Stimulated activated CD8-positive, alpha-beta memory T cell treated with anti-CD3 and anti-CD28 coated beads, Interleukin-15, amount 100 ng/mL, for 48 hours (primary cell): Measurements from ENCODE around the gene PSEN1.

Experiments used
- DNase-seq, 2 donors: peaks; one replicate each; pipeline ENCODE4 v3.0.0-alpha.2; 2020; ENCODE audit warnings: low read depth in 2 of 2

Gene PSEN1

DNA sequence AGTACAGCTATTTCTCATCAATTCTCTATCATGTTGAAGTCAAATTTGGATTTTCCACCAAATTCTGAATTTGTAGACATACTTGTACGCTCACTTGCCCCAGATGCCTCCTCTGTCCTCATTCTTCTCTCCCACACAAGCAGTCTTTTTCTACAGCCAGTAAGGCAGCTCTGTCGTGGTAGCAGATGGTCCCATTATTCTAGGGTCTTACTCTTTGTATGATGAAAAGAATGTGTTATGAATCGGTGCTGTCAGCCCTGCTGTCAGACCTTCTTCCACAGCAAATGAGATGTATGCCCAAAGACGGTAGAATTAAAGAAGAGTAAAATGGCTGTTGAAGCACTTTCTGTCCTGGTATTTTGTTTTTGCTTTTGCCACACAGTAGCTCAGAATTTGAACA is 83.8 kb downstream of the PSEN1 start:
- DNase-seq, result no peak

DNA sequence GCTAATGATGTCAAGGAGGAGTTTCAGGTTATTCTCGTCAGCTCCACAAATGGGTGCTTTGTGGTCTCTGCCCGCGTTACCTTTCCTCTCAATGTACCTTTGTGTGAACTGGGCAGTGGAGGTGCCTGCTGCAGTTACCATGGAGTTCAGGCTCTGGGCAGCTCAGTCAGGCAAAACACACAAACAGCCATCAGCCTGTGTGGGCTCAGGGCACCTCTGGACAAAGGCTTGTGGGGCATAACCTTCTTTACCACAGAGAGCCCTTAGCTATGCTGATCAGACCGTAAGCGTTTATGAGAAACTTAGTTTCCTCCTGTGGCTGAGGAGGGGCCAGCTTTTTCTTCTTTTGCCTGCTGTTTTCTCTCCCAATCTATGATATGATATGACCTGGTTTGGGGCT is 84.3 kb downstream of the PSEN1 start:
- no peak for DNase-seq

DNA sequence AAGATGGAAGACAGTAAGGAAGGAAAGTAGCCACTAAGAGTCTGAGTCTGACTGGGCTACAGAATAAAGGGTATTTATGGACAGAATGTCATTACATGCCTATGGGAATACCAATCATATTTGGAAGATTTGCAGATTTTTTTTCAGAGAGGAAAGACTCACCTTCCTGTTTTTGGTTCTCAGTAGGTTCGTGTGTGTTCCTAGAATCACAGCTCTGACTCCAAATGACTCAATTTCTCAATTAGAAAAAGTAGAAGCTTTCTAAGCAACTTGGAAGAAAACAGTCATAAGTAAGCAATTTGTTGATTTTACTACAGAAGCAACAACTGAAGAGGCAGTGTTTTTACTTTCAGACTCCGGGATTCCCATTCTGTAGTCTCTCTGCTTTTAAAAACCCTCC is 85.6 kb downstream of the PSEN1 start:
- no peak for DNase-seq

DNA sequence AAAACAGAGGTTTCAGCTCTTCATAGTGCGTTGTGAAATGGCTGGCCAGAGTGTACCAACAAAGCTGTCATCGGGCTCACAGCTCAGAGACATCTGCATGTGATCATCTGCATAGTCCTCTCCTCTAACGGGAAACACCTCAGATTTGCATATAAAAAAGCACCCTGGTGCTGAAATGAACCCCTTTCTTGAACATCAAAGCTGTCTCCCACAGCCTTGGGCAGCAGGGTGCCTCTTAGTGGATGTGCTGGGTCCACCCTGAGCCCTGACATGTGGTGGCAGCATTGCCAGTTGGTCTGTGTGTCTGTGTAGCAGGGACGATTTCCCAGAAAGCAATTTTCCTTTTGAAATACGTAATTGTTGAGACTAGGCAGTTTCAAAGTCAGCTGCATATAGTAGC is 86.7 kb downstream of the PSEN1 start:
- no peak for DNase-seq

DNA sequence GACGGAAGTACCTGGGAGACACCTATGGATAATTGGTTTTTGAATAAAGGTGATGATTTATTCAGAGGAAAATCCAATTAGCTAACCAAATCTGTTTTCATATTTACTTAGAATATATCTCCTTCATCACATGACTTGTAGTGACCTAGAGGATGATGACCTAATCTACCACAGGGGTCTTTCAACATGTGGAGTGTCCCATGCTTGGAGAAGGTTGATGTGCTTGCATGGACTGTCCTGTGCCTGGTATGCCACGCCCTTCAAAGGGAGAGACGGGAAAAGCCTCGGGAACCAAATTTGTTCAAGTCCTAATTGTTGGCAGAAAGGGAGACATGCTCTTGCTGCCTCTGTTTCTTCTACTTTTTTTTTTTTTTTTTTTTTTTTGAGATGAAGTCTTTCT is 89.2 kb downstream of the PSEN1 start:
- no peak for DNase-seq

DNA sequence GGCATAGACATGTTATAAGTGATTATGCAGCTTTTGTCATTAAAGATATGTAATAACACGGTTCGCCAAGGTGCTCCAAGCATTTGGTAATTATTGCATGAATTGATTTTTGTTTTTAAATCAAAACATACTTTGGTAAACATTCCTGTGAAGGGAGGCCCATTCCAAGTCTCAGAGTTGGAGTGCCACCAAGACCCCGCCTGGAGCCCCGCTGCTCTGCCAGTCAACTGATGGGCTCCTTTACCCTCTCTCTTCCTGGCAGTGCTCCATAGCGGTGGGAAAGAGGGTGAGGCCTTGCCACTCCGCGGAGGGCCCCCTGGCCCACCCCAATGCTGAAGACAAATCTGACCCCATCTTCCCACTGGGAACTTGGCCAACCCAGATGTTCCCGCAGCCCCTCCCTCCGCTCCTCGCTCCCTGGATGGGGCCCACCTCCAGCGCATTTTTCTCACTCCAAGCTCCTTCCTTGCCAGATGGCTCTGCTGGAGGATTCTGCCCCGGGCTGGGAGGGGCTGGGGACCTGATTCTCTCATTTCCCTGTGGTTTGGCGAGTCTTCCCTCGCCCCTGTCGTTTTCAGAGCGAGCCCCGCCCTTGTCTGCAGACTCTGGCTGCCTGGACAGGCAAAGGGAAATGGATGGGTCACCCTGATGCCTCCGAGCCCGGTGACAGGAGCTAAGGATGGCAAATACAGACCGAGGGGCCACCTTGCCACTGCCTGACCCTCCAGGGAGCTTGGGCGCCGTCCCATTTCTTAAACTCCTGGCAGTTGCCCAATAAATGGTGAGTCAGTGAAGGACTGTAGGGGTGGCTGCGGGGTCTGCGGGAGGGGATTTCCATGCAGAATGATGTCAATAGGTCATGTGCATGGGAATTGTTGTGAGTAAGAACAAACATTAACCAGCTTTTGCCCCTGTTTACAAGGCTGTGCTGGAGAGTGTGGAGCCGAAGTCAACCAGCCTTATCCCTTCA is 91.8 kb downstream of the PSEN1 start:
- no peak for DNase-seq

DNA sequence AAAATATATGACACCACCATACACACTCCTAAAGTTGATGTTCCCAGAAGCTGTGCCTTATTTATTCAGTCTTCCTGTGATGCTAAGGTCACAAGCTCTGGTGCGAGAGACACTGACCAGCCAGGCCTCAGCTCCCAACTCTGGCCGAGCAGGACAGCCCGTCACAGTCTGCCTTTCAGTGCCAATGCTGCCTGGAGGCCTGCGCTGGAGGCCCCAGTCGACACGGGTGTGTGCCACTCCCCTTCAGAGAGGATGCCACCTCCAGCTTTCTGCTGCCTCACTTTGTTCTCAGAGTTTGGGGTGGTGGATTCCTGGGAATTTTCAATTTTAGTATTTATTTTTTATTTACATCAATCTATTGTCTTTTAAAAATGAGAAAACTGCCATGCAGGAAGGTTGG is 93.7 kb downstream of the PSEN1 start:
- no peak for DNase-seq

DNA sequence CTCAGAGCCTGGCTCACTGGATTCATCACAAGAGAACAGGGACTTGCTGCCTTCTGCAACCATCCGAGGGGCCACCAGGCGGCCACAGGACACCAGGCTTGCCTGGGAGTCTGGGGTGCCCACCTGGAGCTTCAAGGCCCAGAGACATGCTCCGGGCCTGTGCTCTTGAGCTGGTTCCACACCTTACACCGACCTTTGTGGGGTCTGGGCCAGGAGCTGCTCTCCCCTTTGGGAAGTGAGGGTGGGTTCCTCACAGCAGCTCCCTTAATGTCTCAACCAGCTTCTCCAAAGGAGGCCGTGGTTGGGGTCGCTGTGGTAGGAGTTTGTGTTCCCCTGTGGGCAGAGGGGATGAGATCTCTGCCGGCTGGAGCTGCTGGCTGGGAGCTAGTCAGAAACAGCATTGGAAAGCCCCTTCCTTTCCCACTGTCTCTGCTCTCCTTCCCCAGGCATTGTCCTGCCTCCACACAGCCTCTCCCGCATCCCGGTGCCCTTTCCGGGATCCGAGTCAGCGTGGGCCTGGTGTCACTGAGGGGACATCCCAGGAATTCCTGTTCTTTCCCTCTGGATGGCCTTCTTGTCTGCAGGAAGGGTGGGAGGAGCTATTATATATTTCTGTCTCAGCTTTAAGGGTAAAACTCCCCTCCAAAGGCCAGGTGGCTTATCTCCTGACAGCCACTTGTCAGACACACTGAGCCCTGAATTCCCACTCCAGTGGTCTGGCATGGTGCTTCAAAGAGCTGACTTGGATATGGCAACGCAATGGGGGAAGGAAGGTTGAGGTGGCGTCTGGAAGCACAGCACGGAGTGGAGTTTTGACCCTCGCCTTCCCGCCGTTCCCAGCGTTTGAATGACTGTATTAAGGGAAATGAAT is 95.9 kb downstream of the PSEN1 start:
- no peak for DNase-seq

DNA sequence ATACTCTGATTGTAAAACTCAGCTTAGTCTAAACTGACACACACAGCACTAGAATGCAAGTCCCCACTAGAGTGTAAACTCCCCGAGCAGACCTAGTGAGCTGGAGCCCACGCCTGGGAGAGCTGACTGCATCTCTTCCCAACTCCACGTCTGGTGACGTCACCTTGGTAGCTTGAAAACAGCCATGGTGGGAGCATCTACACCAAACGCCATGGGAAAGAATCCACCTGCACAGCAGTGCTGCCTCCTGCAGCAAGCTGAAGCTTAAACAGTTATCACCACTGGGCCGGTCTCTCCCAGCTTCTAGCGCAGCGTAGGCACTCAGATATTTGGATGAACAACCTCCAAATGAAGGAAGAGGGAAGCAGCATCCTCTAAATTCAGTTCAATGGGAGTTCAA is 96.7 kb downstream of the PSEN1 start:
- DNase-seq, result no peak

DNA sequence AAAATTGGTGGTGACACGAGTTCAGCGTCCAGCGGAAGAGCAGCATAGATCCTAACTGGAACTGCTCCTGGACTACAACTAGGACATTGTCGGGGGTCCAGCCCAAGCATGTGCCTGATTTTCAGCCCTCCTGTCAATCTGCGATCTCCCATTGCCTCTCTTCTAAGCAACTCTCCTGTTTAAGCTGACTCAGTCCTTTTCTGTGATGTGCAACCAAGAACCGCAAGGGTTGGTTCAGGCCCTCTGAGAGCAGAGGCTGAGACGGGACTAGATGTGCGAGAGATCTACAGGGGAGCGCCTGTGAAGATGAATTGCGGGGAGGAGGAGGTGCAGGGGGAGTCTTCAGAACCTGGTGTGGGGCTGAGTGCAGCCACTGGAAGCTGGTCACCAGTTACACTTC is 97.3 kb downstream of the PSEN1 start:
- no peak for DNase-seq

DNA sequence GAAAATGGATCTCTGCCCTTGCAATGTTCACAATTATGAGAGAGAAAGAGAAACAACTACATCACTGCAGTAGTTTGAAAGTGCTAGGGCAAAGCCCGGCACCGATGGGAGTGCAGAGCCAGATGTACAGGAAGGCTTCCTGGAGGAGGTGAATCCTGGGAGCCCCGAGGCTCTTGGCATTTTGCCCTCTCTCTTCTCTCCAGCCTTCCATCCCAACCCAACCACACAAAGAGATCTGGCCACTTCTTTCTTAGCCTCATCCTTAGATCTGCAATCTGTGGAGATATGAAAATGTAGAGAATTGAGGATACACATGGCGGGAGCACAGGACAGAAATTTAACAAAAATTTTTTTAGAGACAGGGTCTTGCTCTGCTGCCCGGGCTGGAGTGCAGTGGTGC is 97.7 kb downstream of the PSEN1 start:
- DNase-seq, result no peak

DNA sequence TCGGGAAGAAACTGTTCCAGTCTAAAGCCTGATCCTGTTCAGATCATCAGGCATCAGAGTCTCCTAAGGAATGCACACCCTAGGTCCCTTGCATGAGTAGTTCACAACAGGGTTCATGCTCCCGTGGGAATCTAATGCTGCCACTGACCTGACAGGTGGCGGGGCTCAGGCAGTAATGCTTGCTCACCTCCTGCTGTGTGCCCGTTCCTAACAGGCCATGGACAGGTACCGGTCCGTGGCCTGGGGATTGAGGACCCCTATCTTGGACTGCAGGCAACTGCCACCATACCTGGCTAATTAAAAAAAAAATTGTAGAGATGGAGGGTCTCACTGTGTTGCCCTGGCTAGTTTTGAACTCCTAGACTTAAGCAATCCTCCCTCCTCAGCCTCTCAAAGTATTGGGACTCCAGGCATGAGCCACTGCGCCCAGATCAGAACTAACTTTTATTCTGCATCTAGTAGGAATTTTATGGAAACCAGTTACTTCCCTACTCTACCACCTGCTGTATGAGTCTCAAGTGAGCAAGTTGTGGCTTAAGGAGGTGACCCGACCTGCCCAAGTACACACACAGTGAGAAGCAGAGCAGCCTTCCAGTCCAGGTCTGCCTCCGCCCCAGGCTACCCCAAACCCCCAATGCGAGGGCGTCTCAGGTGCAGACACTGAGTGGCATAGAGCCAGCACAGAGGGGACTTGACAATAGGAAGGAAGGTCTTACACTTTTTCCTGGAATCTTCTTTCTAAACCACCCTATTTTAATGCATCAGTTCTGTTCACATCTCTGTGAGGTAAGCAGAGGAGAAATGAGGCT is 98.5 kb downstream of the PSEN1 start:
- no peak for DNase-seq

DNA sequence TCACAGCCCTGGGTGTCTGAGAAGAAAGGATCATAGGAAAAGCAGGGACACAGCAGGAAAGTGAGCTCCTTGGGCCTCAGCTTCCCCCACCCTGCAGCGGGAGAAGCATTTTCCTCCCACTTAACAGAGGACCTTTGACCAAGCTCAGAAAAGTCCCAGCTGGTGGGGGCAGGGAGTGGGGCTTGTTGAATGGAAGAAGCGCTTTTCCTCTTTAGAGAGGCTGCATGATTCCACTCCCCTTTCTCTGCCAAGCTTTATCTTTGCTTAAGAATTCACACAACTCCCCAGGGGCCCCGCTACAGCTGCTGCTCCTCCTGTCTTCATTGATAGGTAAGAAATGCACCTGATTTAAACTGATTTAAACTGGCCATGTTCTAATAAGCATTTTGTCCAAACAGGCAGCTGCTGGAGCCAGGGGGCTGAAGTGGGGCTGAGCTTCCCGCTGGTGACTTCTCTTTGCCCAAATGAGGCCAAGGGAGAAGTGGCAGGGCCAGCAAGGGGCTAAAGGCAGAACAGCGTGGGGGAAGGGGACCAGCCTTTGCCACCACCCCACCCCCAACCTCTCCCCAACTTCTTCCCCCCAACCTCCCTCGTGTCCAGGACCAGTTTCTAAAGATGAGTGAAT is 99.3 kb downstream of the PSEN1 start:
- no peak for DNase-seq

DNA sequence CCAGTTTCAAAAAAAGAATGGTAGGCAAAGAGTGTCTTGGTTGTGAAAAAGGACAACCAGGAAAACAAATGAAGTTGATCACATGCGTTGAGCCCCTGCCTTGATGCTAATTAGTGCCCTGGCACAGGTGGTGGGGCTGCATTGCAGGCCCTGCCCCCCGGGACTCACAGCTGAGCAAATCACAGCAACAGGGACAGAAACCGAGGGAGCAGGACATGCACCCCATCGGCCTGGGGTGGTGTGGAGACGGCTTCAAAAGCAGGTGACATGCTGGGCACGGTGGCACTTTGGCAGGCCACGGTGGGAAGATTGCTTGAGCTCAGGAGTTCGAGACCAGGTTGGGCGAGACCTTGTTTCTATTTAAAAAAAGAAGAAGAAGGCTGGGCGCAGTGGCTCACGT is 99.8 kb downstream of the PSEN1 start:
- no peak for DNase-seq

DNA sequence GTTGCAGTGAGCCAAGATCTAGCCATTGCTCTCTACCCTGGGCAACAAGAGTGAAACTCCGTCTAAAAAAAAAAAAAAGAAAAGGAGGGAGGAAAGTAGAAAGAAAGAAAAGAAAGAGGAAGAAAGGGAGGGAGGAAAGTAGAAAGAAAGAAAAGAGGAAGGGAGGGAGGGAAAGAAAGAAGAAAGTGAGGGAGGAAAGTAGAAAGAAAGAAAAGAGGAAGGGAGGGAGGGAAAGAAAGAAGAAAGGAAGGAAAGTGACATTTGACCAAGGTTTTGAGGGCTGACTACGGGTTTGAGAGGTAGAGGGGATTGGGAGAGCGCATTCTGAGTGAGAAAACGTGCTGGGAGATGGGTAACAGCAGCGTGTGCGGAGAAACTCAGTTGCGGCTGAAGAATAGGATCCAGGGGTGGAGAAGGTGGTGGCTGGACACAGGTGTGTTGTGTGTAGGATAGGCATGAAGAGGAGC is 100.5 kb downstream of the PSEN1 start:
- no peak for DNase-seq

DNA sequence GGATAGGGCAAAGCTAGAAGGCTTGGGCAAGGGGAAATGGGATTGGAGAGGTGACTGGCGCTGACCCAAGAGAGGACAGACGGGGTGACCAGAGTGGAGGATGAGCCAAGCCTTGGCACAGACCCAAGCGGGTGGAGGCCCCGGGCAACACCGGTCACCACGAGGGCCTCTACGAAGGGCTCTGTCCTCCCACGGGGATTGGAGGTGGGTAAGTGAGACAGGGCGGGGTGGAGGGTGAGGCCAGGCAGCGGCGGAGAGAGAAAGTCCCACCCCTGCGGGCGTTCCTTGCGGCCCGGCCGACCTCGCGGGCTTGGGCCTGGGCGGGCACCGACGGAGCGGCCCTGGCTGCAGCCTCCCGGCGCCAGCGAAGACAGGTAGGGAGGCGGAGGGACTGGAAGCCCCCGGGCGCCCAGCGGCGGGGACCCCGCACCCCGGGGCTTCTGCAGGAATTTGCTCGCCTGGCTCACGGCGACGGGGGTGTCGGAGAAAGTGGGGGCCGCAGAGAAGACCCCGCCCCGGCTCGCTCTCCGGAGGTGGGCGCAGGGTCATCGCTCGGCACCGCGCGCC is 101.0 kb downstream of the PSEN1 start, which contains the start of gene PAPLN:
Gene PAPLN (plus strand): TSS at position 288 of the 567 bp plus-strand sequence. CDS start 2,273 bp downstream, outside the sequence.
- no peak for DNase-seq

DNA sequence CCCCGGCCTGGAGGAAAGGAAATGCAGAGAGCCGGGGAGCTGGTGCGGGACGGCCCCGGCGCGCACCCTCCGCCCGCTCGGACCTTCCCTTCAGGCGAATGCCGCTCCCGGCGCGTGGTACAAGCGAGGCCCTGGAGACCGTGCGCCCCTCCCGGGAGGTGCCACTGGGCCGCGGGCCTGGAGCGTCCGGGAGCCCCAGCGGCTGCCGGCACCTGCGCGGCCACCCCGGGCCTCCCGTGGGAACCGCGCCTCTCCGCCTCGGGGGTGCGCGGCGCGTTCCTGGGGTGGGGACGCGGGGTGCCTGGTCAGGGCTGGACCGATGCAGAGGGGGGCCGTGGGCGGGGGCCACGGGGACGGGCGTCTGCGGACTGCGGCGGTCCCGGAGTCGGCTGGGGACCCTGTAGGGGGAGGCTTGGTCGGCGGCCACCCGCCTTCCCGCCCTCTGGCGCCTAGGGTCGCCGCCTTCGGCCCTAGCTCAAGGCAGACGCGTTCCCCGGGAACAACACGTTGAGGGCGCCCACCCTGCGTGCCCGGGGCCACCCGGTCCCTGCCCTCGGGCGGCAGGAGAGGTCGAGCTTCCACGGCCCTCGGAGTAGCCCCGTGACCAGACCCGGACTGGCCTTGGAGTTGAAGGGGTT is 101.6 kb downstream of the PSEN1 start:
- DNase-seq, result no peak

DNA sequence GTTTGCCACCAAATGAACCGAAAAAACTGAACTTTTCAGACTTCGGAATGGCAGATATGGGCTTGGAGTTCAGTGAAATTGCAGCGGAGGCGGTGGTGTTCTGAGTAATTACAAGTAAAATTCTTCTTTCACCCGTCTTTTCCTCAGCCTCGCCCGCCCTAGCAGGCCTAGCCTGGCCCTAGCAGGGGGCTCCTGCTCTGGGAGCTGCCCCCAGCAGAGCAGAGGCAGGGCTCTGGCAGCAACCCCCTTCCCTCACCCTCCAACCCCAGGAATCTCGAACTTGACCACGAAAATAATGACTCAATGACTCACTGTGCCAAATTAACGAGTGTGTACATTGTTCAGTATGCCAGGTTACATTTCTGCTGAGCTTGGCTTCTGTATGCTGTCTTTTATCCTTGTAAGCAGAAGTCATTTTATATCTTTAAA is 102.1 kb downstream of the PSEN1 start:
- no peak for DNase-seq

DNA sequence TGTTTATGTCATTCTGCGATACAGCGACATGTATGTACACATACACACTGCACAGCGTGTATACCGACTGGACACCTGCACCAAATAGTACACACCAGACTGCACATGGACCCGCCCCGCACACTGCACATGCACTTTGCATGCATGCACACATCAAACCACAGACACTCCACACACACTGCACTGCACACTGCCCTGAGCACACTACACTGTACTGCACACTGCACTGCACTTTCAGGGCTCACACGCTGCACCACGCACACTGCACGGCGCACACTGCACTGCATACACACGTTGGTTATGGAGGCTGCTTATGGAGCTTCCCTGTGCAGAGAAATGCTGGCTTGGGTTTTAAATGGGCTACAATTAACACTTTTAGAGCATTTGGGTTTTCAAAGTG is 102.6 kb downstream of the PSEN1 start:
- DNase-seq, result no peak
